IMR-90 (cell line): Measurements from ENCODE around the gene CELF5. TPM values are rescaled to one million over a fixed set of nuclear protein-coding genes. Genes with fewer than 3 reads are reported as not detected.

Source experiments
- ATAC-seq: fragments of 200-7000 bp; cut with Tn5 transposase; 2 replicates; pipeline ENCODE4 v1.9.1; 2020; ENCODE audit warnings: low read depth, mild to moderate bottlenecking, moderate library complexity
- BruUV-seq: library from RNA; stranded (reverse); fragments of 400-500 nt; replicated peaks from 2 replicates; lab custom pipeline; 2021; lab: Mats Ljungman, UMichigan
- CTCF ChIA-PET: fragments of 300-600 bp; formaldehyde crosslinking; extraction: SDS; loops from one replicate; lab custom pipeline; 2021; ENCODE audit warnings: antibody characterized with exemption; lab: Yijun Ruan, JAX
- POLR2A ChIA-PET: fragments of 300-600 bp; sonication (Branson Sonifier 250); formaldehyde crosslinking; loops from one replicate; lab custom pipeline; 2022; ENCODE audit warnings: antibody characterized with exemption; ENCODE audit not compliant: unreplicated experiment; lab: Charles Lee
- DNase-seq: peaks from one replicate; pipeline ENCODE4 v3.0.0; 2013
- H2AFZ ChIP-seq: replicated peaks from 2 replicates; pipeline ENCODE3; 2013; ENCODE audit warnings: low read length, mild to moderate bottlenecking; ENCODE audit not compliant: poor library complexity
- H2AK5ac ChIP-seq: 2 replicates; pipeline ENCODE4 v1.6.1; 2013; ENCODE audit warnings: low read depth, low read length, inconsistent platforms
- H2AK9ac ChIP-seq: replicated peaks from 2 replicates; pipeline ENCODE3; 2013; ENCODE audit warnings: mild to moderate bottlenecking, low read depth, low read length, moderate library complexity; ENCODE audit not compliant: poor library complexity
- H2BK120ac ChIP-seq: 2 replicates; pipeline ENCODE4 v1.6.1; 2013; ENCODE audit warnings: low read depth, low read length, inconsistent platforms
- H2BK15ac ChIP-seq: 3 replicates; pipeline ENCODE4 v1.6.1; 2013; ENCODE audit warnings: low read depth, low read length, inconsistent platforms
- H2BK20ac ChIP-seq: 2 replicates; pipeline ENCODE4 v1.6.1; 2013; ENCODE audit warnings: low read depth, mild to moderate bottlenecking, inconsistent platforms, low read length, moderate library complexity
- H2BK5ac ChIP-seq: 2 replicates; pipeline ENCODE4 v1.6.1; 2013; ENCODE audit warnings: mild to moderate bottlenecking, low read depth, low read length, inconsistent platforms; ENCODE audit not compliant: poor library complexity, severe bottlenecking
- H3K14ac ChIP-seq: replicated peaks from 2 replicates; pipeline ENCODE4 v1.6.1; 2013; ENCODE audit warnings: low read depth, low read length, inconsistent platforms
- H3K18ac ChIP-seq: 2 replicates; pipeline ENCODE4 v1.6.1; 2013; ENCODE audit warnings: low read depth, low read length, control low read depth
- H3K23ac ChIP-seq: 2 replicates; pipeline ENCODE4 v1.6.1; 2013; ENCODE audit warnings: low read depth, low read length, inconsistent platforms
- H3K27ac ChIP-seq: 2 replicates; pipeline ENCODE4 v1.5.1; 2013; ENCODE audit warnings: mild to moderate bottlenecking, control low read depth, low read length; ENCODE audit not compliant: insufficient read depth
- H3K27me3 ChIP-seq: 2 replicates; pipeline ENCODE4 v1.6.1; 2013; ENCODE audit warnings: low read length; ENCODE audit not compliant: control insufficient read depth, insufficient read depth
- H3K36me3 ChIP-seq: 2 replicates; pipeline ENCODE4 v1.6.1; 2013; ENCODE audit warnings: low read length, mixed read lengths; ENCODE audit not compliant: control insufficient read depth, insufficient read depth
- H3K4ac ChIP-seq: 2 replicates; pipeline ENCODE4 v1.6.1; 2013; ENCODE audit warnings: low read depth, low read length, inconsistent platforms
- H3K4me1 ChIP-seq: 2 replicates; pipeline ENCODE4 v1.6.1; 2013; ENCODE audit warnings: low read length, mixed read lengths; ENCODE audit not compliant: control insufficient read depth, insufficient read depth
- H3K4me2 ChIP-seq: 2 replicates; pipeline ENCODE4 v1.6.1; 2013; ENCODE audit warnings: low read depth, mild to moderate bottlenecking, control low read depth, low read length, moderate library complexity
- H3K4me3 ChIP-seq: 2 replicates; pipeline ENCODE4 v1.5.1; 2013; ENCODE audit warnings: low read depth, mild to moderate bottlenecking, control low read depth, low read length, moderate library complexity; ENCODE audit not compliant: insufficient read depth
- H3K56ac ChIP-seq: 2 replicates; pipeline ENCODE4 v1.6.1; 2013; ENCODE audit warnings: low read length, inconsistent platforms; ENCODE audit not compliant: insufficient read depth; ENCODE audit errors: extremely low read depth
- H3K79me1 ChIP-seq, 2 experiments: 2 replicates each; pipeline ENCODE4 v1.6.1; 2013; ENCODE audit warnings: low read length in 2 of 2, inconsistent platforms in 1 of 2, low read depth in 1 of 2
- H3K9ac ChIP-seq: 2 replicates; pipeline ENCODE4 v1.6.1; 2013; ENCODE audit warnings: low read depth, low read length, control low read depth
- H3K9me1 ChIP-seq: 2 replicates; pipeline ENCODE4 v1.6.1; 2013; ENCODE audit warnings: low read length, inconsistent platforms; ENCODE audit not compliant: insufficient read depth
- H3K9me3 ChIP-seq: 2 replicates; pipeline ENCODE4 v1.6.1; 2013; ENCODE audit warnings: low read length; ENCODE audit not compliant: control insufficient read depth, insufficient read depth
- H4K20me1 ChIP-seq: 2 replicates; pipeline ENCODE4 v1.6.1; 2013; ENCODE audit warnings: low read length, inconsistent platforms; ENCODE audit not compliant: insufficient read depth
- H4K5ac ChIP-seq: 2 replicates; pipeline ENCODE4 v1.6.1; 2013; ENCODE audit warnings: mild to moderate bottlenecking, low read depth, low read length, control low read depth
- H4K8ac ChIP-seq, 2 experiments: 2 replicates each; pipeline ENCODE4 v1.6.1; 2013; ENCODE audit warnings: low read depth in 2 of 2, low read length in 2 of 2, control low read depth in 1 of 2, inconsistent platforms in 1 of 2
- H4K91ac ChIP-seq: 2 replicates; pipeline ENCODE4 v1.6.1; 2013; ENCODE audit warnings: low read depth, low read length, inconsistent platforms; ENCODE audit not compliant: insufficient read depth
- BHLHE40 ChIP-seq: fragments of 150-350 bp; IDR thresholded peaks from 2 replicates; pipeline ENCODE4 v1.6.1; 2016; ENCODE audit warnings: mild to moderate bottlenecking, low read depth, low read length
- CEBPB ChIP-seq: IDR thresholded peaks from 2 replicates; pipeline ENCODE4 v1.6.1; 2012; ENCODE audit warnings: low read depth, low read length, improper control_type of control experiment
- FOS ChIP-seq: fragments of 150-350 bp; IDR thresholded peaks from 2 replicates; pipeline ENCODE4 v1.6.1; 2016; ENCODE audit warnings: low read depth, low read length
- MAFK ChIP-seq: IDR thresholded peaks from 2 replicates; pipeline ENCODE4 v1.6.1; 2012; ENCODE audit warnings: low read depth, low read length, improper control_type of control experiment
- MAZ ChIP-seq: IDR thresholded peaks from 2 replicates; pipeline ENCODE4 v1.6.1; 2012; ENCODE audit warnings: low read depth, mild to moderate bottlenecking, low read length, improper control_type of control experiment, moderate library complexity, borderline replicate concordance
- MXI1 ChIP-seq: IDR thresholded peaks from 2 replicates; pipeline ENCODE4 v1.6.1; 2012; ENCODE audit warnings: low read depth, mild to moderate bottlenecking, low read length, moderate library complexity, borderline replicate concordance
- NFE2L2 ChIP-seq: fragments of 150-350 bp; IDR thresholded peaks from 2 replicates; pipeline ENCODE4 v1.6.1; 2016; ENCODE audit warnings: low read depth, mild to moderate bottlenecking, low read length
- POLR2A ChIP-seq: IDR thresholded peaks from 2 replicates; pipeline ENCODE4 v1.6.1; 2012; ENCODE audit warnings: mild to moderate bottlenecking, low read depth, low read length
- RAD21 ChIP-seq: IDR thresholded peaks from 2 replicates; pipeline ENCODE4 v1.6.1; 2012; ENCODE audit warnings: low read length, improper control_type of control experiment
- RCOR1 ChIP-seq: IDR thresholded peaks from 2 replicates; pipeline ENCODE4 v1.6.1; 2012; ENCODE audit warnings: mild to moderate bottlenecking, low read length, improper control_type of control experiment; ENCODE audit not compliant: insufficient replicate concordance
- RFX5 ChIP-seq: IDR thresholded peaks from 2 replicates; pipeline ENCODE4 v1.8.0; 2012; ENCODE audit warnings: low read depth, mild to moderate bottlenecking, low read length, moderate library complexity
- SMC3 ChIP-seq: fragments of 150-350 bp; IDR thresholded peaks from 2 replicates; pipeline ENCODE4 v1.6.1; 2016; ENCODE audit warnings: low read depth, mild to moderate bottlenecking, antibody characterized with exemption, low read length, moderate library complexity
- WGBS, 2 experiments: methylation state at CpG; one replicate each; pipeline versions ENCODE4 v1.1.5 to v1.1.7; 2013; ENCODE audit warnings: missing lambda C conversion rate in 2 of 2; ENCODE audit not compliant: insufficient read length in 1 of 2; ENCODE audit errors: extremely low coverage in 2 of 2; 5-methylcytosine and 5-hydroxymethylcytosine counted together
- dilution Hi-C: fragments of 300-500 bp; cut with HindIII; formaldehyde crosslinking; loops from one replicate; pipeline ENCODE4 v1.14.3; 2018; ENCODE audit warnings: low sequenced_read_pairs; ENCODE audit not compliant: unreplicated experiment
- in situ Hi-C: fragments of 300-500 bp; cut with MboI; formaldehyde crosslinking; loops from 3 replicates; pipeline ENCODE4 v1.14.3; 2019; ENCODE audit warnings: low sequenced_read_pairs, inconsistent platforms, mixed read lengths
- intact Hi-C: fragments of 100-400 bp; cut with micrococcal nuclease; formaldehyde crosslinking; loops from 2 replicates; pipeline ENCODE4 v1.10.0; 2022
- polyA plus RNA-seq, 3 experiments: library from polyadenylated mRNA; depleted of rRNA; stranded (reverse); fragments of >200 nt; gene quantifications; 2 replicates each; pipeline ENCODE4 v1.2.3, GENCODE V29; 2012; ENCODE audit warnings: low replicate concordance in 1 of 3
- total RNA-seq: library from RNA; depleted of rRNA; stranded (reverse); fragments of >200 nt; gene quantifications from 2 replicates; pipeline ENCODE4 v1.2.3, GENCODE V29; 2012
- TF ChIP-seq, protein P1 (sequence below): fragments of 150-350 bp; IDR thresholded peaks from 2 replicates; pipeline ENCODE4 v1.6.1; 2017; ENCODE audit warnings: mild to moderate bottlenecking, antibody characterized with exemption, low read length, low read depth
- TF ChIP-seq, protein P2 (sequence below): conservative IDR thresholded peaks from 2 replicates; pipeline ENCODE4 v1.5.1; 2012; ENCODE audit warnings: mild to moderate bottlenecking, low read depth, low read length, improper control_type of control experiment
- TF ChIP-seq, protein P3 (sequence below): fragments of 150-350 bp; IDR thresholded peaks from 2 replicates; pipeline ENCODE4 v1.6.1; 2016; ENCODE audit warnings: low read depth, mild to moderate bottlenecking, low read length, moderate library complexity, borderline replicate concordance

The CELF5 gene
- total and polyA plus RNA-seq, 2 of the 4 experiments (the other 2 are of a cell fraction) = 0.02 TPM; not detected in 1

DNA sequence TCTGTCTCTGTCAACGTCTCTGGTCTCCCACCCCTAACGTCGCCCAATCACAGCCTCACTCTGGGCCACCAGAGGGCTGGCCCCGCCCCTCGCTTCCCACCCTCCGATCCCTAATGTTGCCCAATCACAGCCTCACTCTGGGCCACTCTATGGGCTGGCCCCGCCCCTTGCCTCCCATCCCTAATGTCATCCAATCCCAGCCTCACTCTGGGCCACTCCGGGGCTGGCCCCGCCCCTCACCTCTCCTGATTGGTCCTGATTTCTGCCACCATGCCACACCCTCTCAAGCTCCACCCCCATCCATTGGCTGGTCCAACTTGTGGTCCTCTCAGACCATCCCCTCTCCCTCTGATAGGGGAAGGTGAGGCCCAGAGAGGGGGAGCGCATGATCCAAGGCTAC, 24.9 kb downstream of the CELF5 start:
- dilution Hi-C loops (no loop called here), intact Hi-C loops (no loop called here), in situ Hi-C loops (no loop called here)
- Histone ChIP-seq H2AK9ac (no peak overlapping the region), H3K4me3 (no peak overlapping the region), H4K20me1 (peaks cover 2% of the 10 kb centered on the region; the same call in 1 of the 2 replicates), H3K4me1 (no peaks in the 10 kb centered on the region), H3K27ac (no peak overlapping the region), H3K27me3 (peaks cover 4% of the 10 kb centered on the region), H2BK20ac (no peak overlapping the region), H4K8ac (no peak overlapping the region), H3K14ac (no peak overlapping the region), H4K91ac (no peak overlapping the region), H3K9ac (no peak overlapping the region), H2BK120ac (no peak overlapping the region), H2BK5ac (no peak overlapping the region), H3K4ac (no peak overlapping the region), H2BK15ac (no peak overlapping the region), H3K36me3 (no peaks in the 10 kb centered on the region), H3K4me2 (no peak overlapping the region), H4K5ac (no peak overlapping the region), H3K23ac (no peak overlapping the region), H2AFZ (no peak overlapping the region), H3K79me1 (no peaks in the 10 kb centered on the region), H3K56ac (no peak overlapping the region), H2AK5ac (no peak overlapping the region), H3K18ac (no peak overlapping the region), H3K9me3 (peaks cover 10% of the 10 kb centered on the region), H3K9me1 (peaks cover 8% of the 10 kb centered on the region)
- POLR2A ChIA-PET = no interaction called here
- ATAC-seq (no peak), DNase-seq (no peak)
- no peak for TF ChIP-seq MAZ
- TF ChIP-seq, protein P1, sequence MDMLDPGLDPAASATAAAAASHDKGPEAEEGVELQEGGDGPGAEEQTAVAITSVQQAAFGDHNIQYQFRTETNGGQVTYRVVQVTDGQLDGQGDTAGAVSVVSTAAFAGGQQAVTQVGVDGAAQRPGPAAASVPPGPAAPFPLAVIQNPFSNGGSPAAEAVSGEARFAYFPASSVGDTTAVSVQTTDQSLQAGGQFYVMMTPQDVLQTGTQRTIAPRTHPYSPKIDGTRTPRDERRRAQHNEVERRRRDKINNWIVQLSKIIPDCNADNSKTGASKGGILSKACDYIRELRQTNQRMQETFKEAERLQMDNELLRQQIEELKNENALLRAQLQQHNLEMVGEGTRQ = no peak
- TF ChIP-seq, protein P2, sequence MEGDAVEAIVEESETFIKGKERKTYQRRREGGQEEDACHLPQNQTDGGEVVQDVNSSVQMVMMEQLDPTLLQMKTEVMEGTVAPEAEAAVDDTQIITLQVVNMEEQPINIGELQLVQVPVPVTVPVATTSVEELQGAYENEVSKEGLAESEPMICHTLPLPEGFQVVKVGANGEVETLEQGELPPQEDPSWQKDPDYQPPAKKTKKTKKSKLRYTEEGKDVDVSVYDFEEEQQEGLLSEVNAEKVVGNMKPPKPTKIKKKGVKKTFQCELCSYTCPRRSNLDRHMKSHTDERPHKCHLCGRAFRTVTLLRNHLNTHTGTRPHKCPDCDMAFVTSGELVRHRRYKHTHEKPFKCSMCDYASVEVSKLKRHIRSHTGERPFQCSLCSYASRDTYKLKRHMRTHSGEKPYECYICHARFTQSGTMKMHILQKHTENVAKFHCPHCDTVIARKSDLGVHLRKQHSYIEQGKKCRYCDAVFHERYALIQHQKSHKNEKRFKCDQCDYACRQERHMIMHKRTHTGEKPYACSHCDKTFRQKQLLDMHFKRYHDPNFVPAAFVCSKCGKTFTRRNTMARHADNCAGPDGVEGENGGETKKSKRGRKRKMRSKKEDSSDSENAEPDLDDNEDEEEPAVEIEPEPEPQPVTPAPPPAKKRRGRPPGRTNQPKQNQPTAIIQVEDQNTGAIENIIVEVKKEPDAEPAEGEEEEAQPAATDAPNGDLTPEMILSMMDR = no peak
- TF ChIP-seq FOS = no peak
- TF ChIP-seq CEBPB = no peak
- TF ChIP-seq RAD21 = no peak
- no peak for TF ChIP-seq RCOR1
- TF ChIP-seq MXI1 = no peak
- no peak for TF ChIP-seq SMC3
- TF ChIP-seq MAFK = no peak
- TF ChIP-seq, protein P3, sequence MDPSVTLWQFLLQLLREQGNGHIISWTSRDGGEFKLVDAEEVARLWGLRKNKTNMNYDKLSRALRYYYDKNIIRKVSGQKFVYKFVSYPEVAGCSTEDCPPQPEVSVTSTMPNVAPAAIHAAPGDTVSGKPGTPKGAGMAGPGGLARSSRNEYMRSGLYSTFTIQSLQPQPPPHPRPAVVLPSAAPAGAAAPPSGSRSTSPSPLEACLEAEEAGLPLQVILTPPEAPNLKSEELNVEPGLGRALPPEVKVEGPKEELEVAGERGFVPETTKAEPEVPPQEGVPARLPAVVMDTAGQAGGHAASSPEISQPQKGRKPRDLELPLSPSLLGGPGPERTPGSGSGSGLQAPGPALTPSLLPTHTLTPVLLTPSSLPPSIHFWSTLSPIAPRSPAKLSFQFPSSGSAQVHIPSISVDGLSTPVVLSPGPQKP = no peak
- no peak for TF ChIP-seq NFE2L2
- no peak for TF ChIP-seq POLR2A
- TF ChIP-seq RFX5 = no peak
- no peak for TF ChIP-seq BHLHE40
- CTCF ChIA-PET = no interaction called here
- BruUV-seq = no TSS peak
- 57% methylated on average over 7 of the region's 10 CpGs; no CpG with 5 or more reads in 1 of the 2 experiments for WGBS, 2 experiments
